GM19025 (cell line): Measurements from ENCODE around the gene L3MBTL1.

ENCODE experiments used
- ATAC-seq: cut with Tn5 transposase; IDR thresholded peaks from one replicate; pipeline ENCODE4 v1.9.1; 2021; ENCODE audit warnings: mild to moderate bottlenecking, low read depth, moderate library complexity; ENCODE audit not compliant: unreplicated experiment

L3MBTL1 gene

GRCh38 chr20:43554369-43554768 is 46.9 kb downstream of the L3MBTL1 start:
- ATAC-seq, result no peak

- ATAC-seq, result no peak
Measured at GRCh38 chr20:43558412-43559146, 51.1 kb downstream of the L3MBTL1 start, which contains the start of gene SGK2. SGK2 (plus strand) TSS chr20:43559027; CDS start chr20:43566496, 7,469 bp downstream.

- no peak for ATAC-seq
Measured at GRCh38 chr20:43559147-43559987, 51.9 kb downstream of the L3MBTL1 start.

GRCh38 chr20:43560974-43561373 is 53.5 kb downstream of the L3MBTL1 start:
- no peak for ATAC-seq

- no peak for ATAC-seq
Measured at GRCh38 chr20:43563429-43563828, 55.9 kb downstream of the L3MBTL1 start.

DNA sequence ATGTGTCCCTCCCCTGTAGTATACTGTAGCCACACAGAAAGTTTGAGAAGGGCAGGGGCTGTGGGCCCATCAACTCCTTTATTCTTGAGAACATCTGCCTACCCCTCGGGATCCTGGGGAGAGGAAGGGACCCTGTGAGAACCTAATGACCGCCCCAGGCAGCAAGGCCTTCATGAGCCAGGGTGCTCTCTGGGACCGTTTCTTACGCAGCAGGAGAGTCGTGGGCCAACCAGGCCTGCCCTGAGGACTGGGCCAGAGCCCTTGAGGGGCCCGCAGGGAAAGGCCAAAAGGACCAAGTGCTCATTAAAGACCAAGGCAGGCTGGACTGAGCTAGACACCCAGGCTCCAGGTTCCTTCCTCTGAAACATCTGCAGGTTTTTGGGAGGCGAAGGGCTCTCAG is 56.5 kb downstream of the L3MBTL1 start:
- no peak for ATAC-seq

- ATAC-seq, result no peak
Measured at GRCh38 chr20:43564455-43564854, 57.0 kb downstream of the L3MBTL1 start.

- no peak for ATAC-seq
Measured at GRCh38 chr20:43564993-43565757, 57.7 kb downstream of the L3MBTL1 start.

DNA sequence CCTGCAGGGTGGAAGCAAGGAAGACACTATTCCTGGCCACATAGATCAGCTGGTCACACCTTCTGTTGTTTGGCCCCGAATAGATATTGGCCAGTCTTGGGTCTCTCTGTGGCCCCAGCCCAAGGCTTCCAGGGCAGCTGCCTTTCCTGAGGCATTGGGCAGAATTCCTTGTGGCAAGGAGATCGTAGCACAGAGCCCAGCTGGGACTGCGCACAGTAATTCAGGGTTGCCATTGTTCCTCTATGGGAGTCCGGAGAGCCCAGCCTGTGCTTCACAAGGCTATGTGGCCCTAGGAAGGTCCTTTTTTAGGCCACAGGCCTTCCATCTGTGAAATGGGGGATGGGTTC is 58.2 kb downstream of the L3MBTL1 start:
- ATAC-seq, result no peak

- no peak for ATAC-seq
Measured at GRCh38 chr20:43567477-43567876, 60.0 kb downstream of the L3MBTL1 start.

DNA sequence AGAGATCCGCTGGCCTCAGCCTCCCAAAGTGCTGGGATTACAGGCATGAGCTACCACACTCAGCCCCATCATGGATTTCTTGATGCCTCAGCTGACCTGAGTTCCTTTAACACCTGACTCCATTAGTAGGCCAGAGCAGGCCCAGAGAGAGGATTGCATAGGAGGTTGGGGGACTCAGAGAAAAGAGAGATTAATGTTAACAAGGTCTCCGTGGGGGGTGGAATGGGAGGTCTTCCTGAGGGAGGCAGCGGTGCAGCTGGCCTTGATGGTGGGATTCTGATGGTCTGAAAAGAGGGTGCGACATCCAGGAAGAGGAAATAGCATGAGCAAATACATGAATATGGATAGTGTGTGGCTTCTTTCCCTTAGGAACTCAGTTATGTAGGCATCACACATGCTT is 61.2 kb downstream of the L3MBTL1 start:
- no peak for ATAC-seq

GRCh38 chr20:43569282-43569681 is 61.8 kb downstream of the L3MBTL1 start:
- ATAC-seq, result no peak

DNA sequence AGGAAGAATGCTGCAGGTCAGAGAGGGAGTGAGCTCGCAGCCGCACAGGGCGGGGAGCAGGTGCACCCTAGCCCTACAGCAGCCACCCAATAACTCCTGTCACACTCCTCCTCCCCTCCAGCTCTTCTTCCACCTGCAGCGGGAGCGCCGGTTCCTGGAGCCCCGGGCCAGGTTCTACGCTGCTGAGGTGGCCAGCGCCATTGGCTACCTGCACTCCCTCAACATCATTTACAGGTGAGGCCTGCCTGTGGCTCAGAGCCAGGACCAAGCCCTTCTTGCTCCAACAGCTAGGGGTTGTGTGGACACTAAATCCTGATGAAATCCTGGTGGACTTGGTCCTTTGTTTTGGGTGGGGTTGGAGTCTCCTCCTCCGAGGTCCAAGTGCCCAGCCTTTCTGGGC is 63.0 kb downstream of the L3MBTL1 start:
- no peak for ATAC-seq

DNA sequence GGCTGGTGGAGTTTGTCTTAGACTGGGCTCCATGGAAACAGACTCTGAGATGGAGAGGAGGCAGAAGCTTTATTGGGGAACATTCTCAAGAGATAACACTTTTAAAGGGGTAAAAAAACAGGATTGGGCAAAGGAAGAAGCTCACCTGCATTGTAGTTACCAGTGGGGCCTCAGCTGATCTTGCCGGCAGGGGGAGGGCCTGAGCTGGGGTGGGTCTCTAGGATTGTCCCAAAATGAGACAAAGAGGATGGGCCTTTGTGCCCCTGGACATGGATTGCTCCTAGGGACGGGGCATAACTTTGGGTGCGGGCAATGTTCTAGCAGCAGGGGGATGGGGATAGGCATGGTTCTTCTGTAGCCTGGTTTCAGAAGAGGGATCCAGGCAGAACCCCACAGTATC is 63.8 kb downstream of the L3MBTL1 start:
- ATAC-seq, result no peak

- ATAC-seq, result no peak
Measured at GRCh38 chr20:43571771-43572170, 64.3 kb downstream of the L3MBTL1 start.

DNA sequence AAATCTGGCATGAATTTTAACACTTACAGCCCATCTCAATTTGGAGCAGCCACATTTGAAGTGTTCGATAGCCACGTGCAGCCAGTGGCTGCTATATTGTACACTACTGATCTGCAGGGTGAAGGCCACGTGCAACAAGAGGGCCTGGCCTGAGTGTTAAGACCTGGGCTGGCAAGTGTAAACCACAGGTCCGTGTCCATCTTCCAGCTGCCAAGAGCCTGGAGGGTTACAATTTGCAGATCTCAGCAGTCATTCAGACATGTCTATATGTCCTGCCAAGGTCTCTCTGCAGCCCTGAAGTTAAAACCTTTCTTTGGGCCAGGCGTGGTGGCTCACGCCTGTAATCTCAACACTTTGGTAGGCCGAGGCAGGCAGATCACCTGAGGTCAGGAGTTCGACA is 65.4 kb downstream of the L3MBTL1 start:
- no peak for ATAC-seq

GRCh38 chr20:43576108-43576507 is 68.6 kb downstream of the L3MBTL1 start:
- no peak for ATAC-seq

DNA sequence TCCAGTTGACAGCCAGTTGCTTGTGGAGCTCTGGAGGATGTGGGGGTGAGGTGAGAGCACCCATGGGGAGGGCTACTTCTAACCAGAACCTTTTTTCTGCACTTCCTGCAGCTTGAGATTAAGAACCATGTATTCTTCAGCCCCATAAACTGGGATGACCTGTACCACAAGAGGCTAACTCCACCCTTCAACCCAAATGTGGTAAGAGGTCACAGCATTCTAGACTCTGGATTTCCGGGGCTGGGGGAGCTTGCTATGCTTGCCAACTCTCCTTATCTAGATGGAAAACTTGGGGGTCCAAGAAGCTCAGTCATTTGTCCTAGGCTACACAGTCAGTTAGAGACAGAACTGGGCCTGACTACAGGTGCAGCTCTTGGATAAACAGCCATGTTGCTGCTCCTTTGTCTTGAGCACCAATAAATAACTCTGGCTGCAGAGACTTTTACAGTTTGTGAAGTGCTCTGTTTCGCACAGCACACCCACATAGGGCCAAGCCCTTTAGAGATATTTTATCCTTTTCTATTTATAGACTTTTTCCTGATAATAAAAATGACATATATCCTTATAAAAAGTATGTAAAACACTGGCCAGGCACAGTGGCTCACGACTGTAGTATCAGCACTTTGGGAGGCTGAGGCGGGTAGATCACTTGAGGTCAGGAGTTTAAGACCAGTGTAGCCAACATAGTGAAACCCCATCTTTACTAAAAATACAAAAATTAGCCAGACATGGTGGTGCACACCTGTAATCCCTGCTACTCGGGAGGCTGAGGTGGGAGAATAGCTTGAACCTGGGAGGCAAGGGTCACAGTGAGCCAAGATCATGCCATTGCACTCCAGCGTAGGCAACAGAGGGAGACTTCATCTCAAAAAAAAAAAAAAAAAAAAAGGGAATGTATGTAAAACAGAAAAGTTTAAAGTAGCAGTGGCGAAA is 72.6 kb downstream of the L3MBTL1 start:
- ATAC-seq, result no peak

GRCh38 chr20:43583133-43583864 is 75.8 kb downstream of the L3MBTL1 start:
- ATAC-seq, result no peak
